Measurements from ENCODE around the gene EPS15. TPM values are rescaled to one million over a fixed set of nuclear protein-coding genes. Genes with fewer than 3 reads are reported as not detected.

EPS15 gene
- total RNA-seq, 1 experiment from 2014 or later: 116 TPM

DNA sequence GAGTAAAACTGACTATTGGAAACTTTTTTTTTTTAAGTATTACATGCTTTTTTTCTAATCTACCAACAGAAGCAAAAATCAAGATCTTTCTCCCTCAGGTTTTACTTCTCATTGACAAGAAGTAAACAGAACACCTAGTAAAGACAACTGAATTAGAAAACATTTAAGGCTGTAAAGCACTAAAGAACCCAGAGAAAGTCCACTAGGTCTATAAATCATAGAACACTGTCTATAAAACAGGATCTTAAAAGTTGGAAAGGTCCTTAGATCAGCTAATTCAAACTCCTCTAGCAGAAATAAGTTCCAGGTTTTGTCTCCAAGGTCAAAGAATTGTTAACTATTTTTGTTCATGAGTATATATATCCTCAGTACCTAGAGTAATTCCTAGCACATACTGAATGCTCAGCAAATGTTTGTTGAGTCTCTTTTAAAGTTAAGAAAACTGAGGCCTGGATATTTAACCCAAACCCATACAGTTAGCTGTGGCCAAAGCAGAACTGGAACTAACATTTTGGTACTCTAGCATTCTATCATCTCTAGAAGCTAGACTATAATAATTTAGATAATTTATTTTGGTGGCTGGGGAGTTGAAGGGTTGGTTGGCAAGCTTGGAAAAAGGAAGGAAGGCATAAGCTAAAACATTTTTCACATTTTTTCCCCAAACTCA, 3.0 kb downstream of the EPS15 start:
- H3K27ac ChIP-seq (ENCODE audit: low read length): peak overlapping the region; percentile 94
- H4K20me1 ChIP-seq (ENCODE audit: insufficient read depth, low read depth, low read length): no peaks in the 10 kb centered on the region; the same call in 1 of the 2 replicates
- DNase-seq: peak; percentile 67
- H3K9ac ChIP-seq (ENCODE audit: low read length): peak overlapping the region; percentile 84
- no peaks in the 10 kb centered on the region for H3K27me3 ChIP-seq (ENCODE audit: low read length)
- H3K9me2 ChIP-seq (replicated peaks; ENCODE audit: insufficient read depth, low read length): no peaks in the 10 kb centered on the region
- H3K9me3 ChIP-seq (ENCODE audit: low read length): no peaks in the 10 kb centered on the region
- peak overlapping the region; percentile 95 for H3K4me2 ChIP-seq (ENCODE audit: low read depth, low read length, poor library complexity, severe bottlenecking)
- peak overlapping the region; percentile 75 for H3K4me3 ChIP-seq (ENCODE audit: low read length)
- no peak overlapping the region for H2AFZ ChIP-seq (ENCODE audit: low read length)
- peaks cover 67% of the 10 kb centered on the region for H3K4me1 ChIP-seq (ENCODE audit: low read length)
- no peaks in the 10 kb centered on the region for H3K36me3 ChIP-seq (ENCODE audit: insufficient read depth, low read length)
- peaks cover 89% of the 10 kb centered on the region for H3K79me2 ChIP-seq (ENCODE audit: low read length)

DNA sequence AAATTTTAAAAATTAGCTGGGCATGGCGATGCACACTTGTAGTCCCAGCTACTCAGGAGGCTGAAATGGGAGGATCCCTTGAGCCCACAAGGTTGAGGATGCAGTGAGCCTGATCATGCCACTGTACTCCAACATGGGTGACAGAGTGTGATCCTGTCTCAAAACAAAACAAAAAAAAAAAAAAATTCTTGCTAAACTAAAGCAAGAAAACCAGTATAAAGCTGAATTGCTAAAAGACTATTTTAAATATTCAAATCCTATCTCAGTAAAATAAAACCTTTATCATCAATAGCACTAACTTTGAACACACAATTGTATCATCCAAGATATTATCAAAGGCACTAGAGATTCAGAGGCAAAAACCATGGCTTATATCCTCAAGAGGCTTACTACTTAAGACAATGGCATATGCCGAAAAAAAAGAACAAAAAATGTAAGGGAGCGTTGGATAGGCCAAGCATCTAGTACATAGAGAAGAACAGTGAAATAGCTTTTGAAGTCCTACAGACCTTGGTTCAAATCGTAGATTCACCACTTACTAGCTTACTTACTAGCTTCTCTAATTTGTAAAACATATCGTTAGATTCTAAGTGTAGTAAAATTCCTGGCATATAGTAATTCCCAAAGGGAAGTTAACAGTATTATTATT, 3.6 kb downstream of the EPS15 start:
- H3K9me2 ChIP-seq (replicated peaks; ENCODE audit: insufficient read depth, low read length): no peaks in the 10 kb centered on the region
- peak; percentile 73 for DNase-seq
- no peaks in the 10 kb centered on the region; the same call in 1 of the 2 replicates for H3K36me3 ChIP-seq (ENCODE audit: insufficient read depth, low read length)
- peak overlapping the region; percentile 75 for H3K4me3 ChIP-seq (ENCODE audit: low read length)
- H3K79me2 ChIP-seq (ENCODE audit: low read length): peaks cover 92% of the 10 kb centered on the region
- H4K20me1 ChIP-seq (ENCODE audit: insufficient read depth, low read depth, low read length): no peaks in the 10 kb centered on the region; the same call in 1 of the 2 replicates
- H2AFZ ChIP-seq (ENCODE audit: low read length): no peak overlapping the region
- H3K4me2 ChIP-seq (ENCODE audit: low read depth, low read length, poor library complexity, severe bottlenecking): peak overlapping the region; percentile 95
- peak overlapping the region; percentile 94 for H3K27ac ChIP-seq (ENCODE audit: low read length)
- no peaks in the 10 kb centered on the region for H3K9me3 ChIP-seq (ENCODE audit: low read length)
- H3K9ac ChIP-seq (ENCODE audit: low read length): peak overlapping the region; percentile 84
- peaks cover 72% of the 10 kb centered on the region for H3K4me1 ChIP-seq (ENCODE audit: low read length)
- no peaks in the 10 kb centered on the region for H3K27me3 ChIP-seq (ENCODE audit: low read length)

DNA sequence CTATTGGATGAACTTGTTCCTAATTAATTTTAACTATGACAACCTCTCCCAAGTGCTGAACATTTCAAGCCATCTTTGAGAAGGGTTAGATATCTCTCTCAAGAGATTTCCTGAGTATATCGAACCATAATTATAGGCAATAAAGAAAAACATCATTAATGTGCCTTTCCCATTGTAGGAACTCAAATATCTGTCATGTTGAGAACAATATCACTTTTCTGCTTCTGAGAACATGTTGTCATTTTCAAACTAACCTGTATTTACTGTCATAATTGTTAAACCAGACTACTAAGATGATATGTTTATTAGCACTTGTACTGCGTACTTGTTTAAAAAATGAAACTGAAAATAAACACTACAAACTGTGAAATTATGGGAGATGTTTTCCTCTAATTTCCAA, 4.3 kb downstream of the EPS15 start:
- Histone ChIP-seq H3K36me3 (ENCODE audit: insufficient read depth, low read length) (no peaks in the 10 kb centered on the region; the same call in 1 of the 2 replicates), H3K9me2 (replicated peaks; ENCODE audit: insufficient read depth, low read length) (no peaks in the 10 kb centered on the region), H3K4me1 (ENCODE audit: low read length) (peaks cover 79% of the 10 kb centered on the region), H3K9me3 (ENCODE audit: low read length) (no peaks in the 10 kb centered on the region), H4K20me1 (ENCODE audit: insufficient read depth, low read depth, low read length) (no peaks in the 10 kb centered on the region; the same call in 1 of the 2 replicates), H3K27ac (ENCODE audit: low read length) (peak overlapping the region; percentile 94), H3K4me3 (ENCODE audit: low read length) (peak overlapping the region; percentile 75), H3K4me2 (ENCODE audit: low read depth, low read length, poor library complexity, severe bottlenecking) (peak overlapping the region; percentile 95), H3K27me3 (ENCODE audit: low read length) (no peaks in the 10 kb centered on the region), H3K79me2 (ENCODE audit: low read length) (peaks cover 93% of the 10 kb centered on the region), H3K9ac (ENCODE audit: low read length) (peak overlapping the region; percentile 84), H2AFZ (ENCODE audit: low read length) (no peak overlapping the region)
- DNase-seq: no peak

- H3K9me2 ChIP-seq (replicated peaks; ENCODE audit: insufficient read depth, low read length): no peaks in the 10 kb centered on the region
- peak overlapping the region; percentile 75 for H3K4me3 ChIP-seq (ENCODE audit: low read length)
- H2AFZ ChIP-seq (ENCODE audit: low read length): no peak overlapping the region
- peak overlapping the region; percentile 84 for H3K9ac ChIP-seq (ENCODE audit: low read length)
- peaks cover 100% of the 10 kb centered on the region for H3K79me2 ChIP-seq (ENCODE audit: low read length)
- peaks cover 97% of the 10 kb centered on the region for H3K4me1 ChIP-seq (ENCODE audit: low read length)
- H3K27me3 ChIP-seq (ENCODE audit: low read length): no peaks in the 10 kb centered on the region
- no peaks in the 10 kb centered on the region; the same call in 1 of the 2 replicates for H4K20me1 ChIP-seq (ENCODE audit: insufficient read depth, low read depth, low read length)
- peak; percentile 78 for DNase-seq
- no peaks in the 10 kb centered on the region for H3K9me3 ChIP-seq (ENCODE audit: low read length)
- H3K36me3 ChIP-seq (ENCODE audit: insufficient read depth, low read length): peaks cover 6% of the 10 kb centered on the region; the same call in 1 of the 2 replicates
- peak overlapping the region; percentile 95 for H3K4me2 ChIP-seq (ENCODE audit: low read depth, low read length, poor library complexity, severe bottlenecking)
- H3K27ac ChIP-seq (ENCODE audit: low read length): peak overlapping the region; percentile 94
Measured at GRCh38 chr1:51512606-51513005, 6.5 kb downstream of the EPS15 start.

DNA sequence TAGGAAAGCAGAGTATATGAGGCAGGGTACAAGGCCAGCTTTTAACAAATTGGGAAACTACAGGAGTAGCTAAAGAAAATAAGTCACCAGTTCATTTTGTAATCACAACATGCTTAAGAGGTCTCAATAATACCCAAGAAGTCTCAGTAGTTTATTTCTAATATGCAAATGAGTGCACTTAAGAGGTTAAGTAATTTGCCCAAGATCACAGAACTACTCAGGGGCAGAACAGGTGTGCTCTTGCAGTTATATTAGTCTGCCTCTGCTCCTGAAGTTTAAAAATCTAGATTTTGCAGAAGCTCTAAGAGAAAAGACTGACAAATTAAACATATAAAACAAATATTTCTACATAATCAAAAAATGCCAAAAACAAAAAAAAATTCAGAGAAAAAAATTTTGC, 6.9 kb downstream of the EPS15 start:
- H3K27ac ChIP-seq (ENCODE audit: low read length): peak overlapping the region; percentile 94
- no peaks in the 10 kb centered on the region for H3K9me2 ChIP-seq (replicated peaks; ENCODE audit: insufficient read depth, low read length)
- peaks cover 6% of the 10 kb centered on the region; the same call in 1 of the 2 replicates for H3K36me3 ChIP-seq (ENCODE audit: insufficient read depth, low read length)
- no peak overlapping the region for H2AFZ ChIP-seq (ENCODE audit: low read length)
- H3K9ac ChIP-seq (ENCODE audit: low read length): peak overlapping the region; percentile 84
- DNase-seq: peak; percentile 85
- H3K4me2 ChIP-seq (ENCODE audit: low read depth, low read length, poor library complexity, severe bottlenecking): peak overlapping the region; percentile 95
- peak overlapping the region; percentile 75 for H3K4me3 ChIP-seq (ENCODE audit: low read length)
- H3K4me1 ChIP-seq (ENCODE audit: low read length): peaks cover 97% of the 10 kb centered on the region
- no peaks in the 10 kb centered on the region for H4K20me1 ChIP-seq (ENCODE audit: insufficient read depth, low read depth, low read length)
- no peaks in the 10 kb centered on the region for H3K27me3 ChIP-seq (ENCODE audit: low read length)
- no peaks in the 10 kb centered on the region for H3K9me3 ChIP-seq (ENCODE audit: low read length)
- peaks cover 100% of the 10 kb centered on the region for H3K79me2 ChIP-seq (ENCODE audit: low read length)

- H2AFZ ChIP-seq (ENCODE audit: low read length): no peak overlapping the region
- H3K27me3 ChIP-seq (ENCODE audit: low read length): no peaks in the 10 kb centered on the region
- peak overlapping the region; percentile 23; the same call in 1 of the 2 replicates for H3K9ac ChIP-seq (ENCODE audit: low read length)
- peak overlapping the region; percentile 55 for H3K4me2 ChIP-seq (ENCODE audit: low read depth, low read length, poor library complexity, severe bottlenecking)
- peaks cover 99% of the 10 kb centered on the region for H3K79me2 ChIP-seq (ENCODE audit: low read length)
- no peaks in the 10 kb centered on the region for H3K9me3 ChIP-seq (ENCODE audit: low read length)
- no peaks in the 10 kb centered on the region for H4K20me1 ChIP-seq (ENCODE audit: insufficient read depth, low read depth, low read length)
- DNase-seq: no peak
- H3K9me2 ChIP-seq (replicated peaks; ENCODE audit: insufficient read depth, low read length): no peaks in the 10 kb centered on the region
- H3K36me3 ChIP-seq (ENCODE audit: insufficient read depth, low read length): peaks cover 17% of the 10 kb centered on the region
- H3K4me1 ChIP-seq (ENCODE audit: low read length): peaks cover 90% of the 10 kb centered on the region
- peak overlapping the region; percentile 91 for H3K27ac ChIP-seq (ENCODE audit: low read length)
- no peak overlapping the region; the same call in 1 of the 2 replicates for H3K4me3 ChIP-seq (ENCODE audit: low read length)
Measured at GRCh38 chr1:51509773-51510172, 9.3 kb downstream of the EPS15 start.

GRCh38 chr1:51506537-51506936, 12.5 kb downstream of the EPS15 start:
- no peak overlapping the region for H2AFZ ChIP-seq (ENCODE audit: low read length)
- DNase-seq: peak; percentile 82

DNA sequence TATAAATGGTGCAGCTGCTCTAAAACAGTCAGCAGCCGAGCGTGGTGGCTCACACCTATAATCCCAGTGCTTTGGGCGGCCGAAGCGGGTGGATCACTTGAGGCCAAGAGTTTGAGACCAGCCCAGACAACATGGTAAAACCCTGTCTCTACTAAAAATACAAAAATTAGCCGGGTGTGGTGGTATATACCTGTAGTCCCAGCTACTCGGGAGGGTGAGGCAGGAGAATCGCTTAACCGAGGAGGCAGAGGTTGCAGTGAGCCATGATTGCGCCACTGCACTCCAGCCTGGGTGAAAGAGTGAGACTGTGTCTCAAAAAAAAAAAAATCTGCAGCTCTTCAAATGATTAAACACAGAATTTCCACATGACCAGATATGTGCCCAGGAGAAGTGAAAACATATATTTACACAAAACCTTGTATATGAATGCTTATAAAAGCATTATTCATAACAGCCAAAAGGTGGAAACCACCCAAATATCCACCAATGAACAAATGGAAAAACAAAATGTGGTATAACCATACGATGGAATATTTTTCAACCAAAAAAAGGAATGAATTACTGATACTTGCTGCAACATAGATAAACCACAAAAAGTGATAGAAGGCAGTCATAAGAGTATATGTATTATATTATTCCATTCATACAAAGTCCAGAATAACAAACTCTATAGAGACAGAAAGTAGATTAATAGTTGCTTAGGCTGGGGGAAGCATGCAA, 14.1 kb downstream of the EPS15 start:
- no peaks in the 10 kb centered on the region for H3K9me2 ChIP-seq (replicated peaks; ENCODE audit: insufficient read depth, low read length)
- H3K4me3 ChIP-seq (ENCODE audit: low read length): no peak overlapping the region
- peaks cover 99% of the 10 kb centered on the region for H3K79me2 ChIP-seq (ENCODE audit: low read length)
- no peaks in the 10 kb centered on the region for H3K27me3 ChIP-seq (ENCODE audit: low read length)
- H3K27ac ChIP-seq (ENCODE audit: low read length): peak overlapping the region; percentile 1; the same call in 1 of the 2 replicates
- no peak overlapping the region for H3K4me2 ChIP-seq (ENCODE audit: low read depth, low read length, poor library complexity, severe bottlenecking)
- H3K4me1 ChIP-seq (ENCODE audit: low read length): peaks cover 69% of the 10 kb centered on the region
- no peak for DNase-seq
- H4K20me1 ChIP-seq (ENCODE audit: insufficient read depth, low read depth, low read length): no peaks in the 10 kb centered on the region
- H3K36me3 ChIP-seq (ENCODE audit: insufficient read depth, low read length): peaks cover 57% of the 10 kb centered on the region
- no peak overlapping the region for H3K9ac ChIP-seq (ENCODE audit: low read length)
- H3K9me3 ChIP-seq (ENCODE audit: low read length): no peaks in the 10 kb centered on the region
- no peak overlapping the region for H2AFZ ChIP-seq (ENCODE audit: low read length)

More at GRCh38 chr1:51506537-51506936, 12.5 kb downstream of the EPS15 start:
- no peaks in the 10 kb centered on the region for H4K20me1 ChIP-seq (ENCODE audit: insufficient read depth, low read depth, low read length)
- H3K9ac ChIP-seq (ENCODE audit: low read length): peak overlapping the region; percentile 51
- H3K9me3 ChIP-seq (ENCODE audit: low read length): no peaks in the 10 kb centered on the region
- H3K4me3 ChIP-seq (ENCODE audit: low read length): peak overlapping the region; percentile 49
- H3K27me3 ChIP-seq (ENCODE audit: low read length): no peaks in the 10 kb centered on the region
- H3K36me3 ChIP-seq (ENCODE audit: insufficient read depth, low read length): peaks cover 45% of the 10 kb centered on the region
- peaks cover 99% of the 10 kb centered on the region for H3K79me2 ChIP-seq (ENCODE audit: low read length)
- H3K4me2 ChIP-seq (ENCODE audit: low read depth, low read length, poor library complexity, severe bottlenecking): peak overlapping the region; percentile 75
- H3K4me1 ChIP-seq (ENCODE audit: low read length): peaks cover 69% of the 10 kb centered on the region
- H3K27ac ChIP-seq (ENCODE audit: low read length): peak overlapping the region; percentile 91
- no peaks in the 10 kb centered on the region for H3K9me2 ChIP-seq (replicated peaks; ENCODE audit: insufficient read depth, low read length)
